GM11168 (cell line): ENCODE data around the gene PREPL.
"Not testable (repeated sequence)": the region's sequence is repeated elsewhere in the genome, so short reads cannot be mapped to it uniquely, and the experiment has no call there.

Source experiments
- in situ Hi-C: fragments of 300-500 bp; cut with MboI; formaldehyde crosslinking; loops from one replicate; pipeline ENCODE4 v1.12.0; 2022; ENCODE audit warnings: low sequenced_read_pairs; ENCODE audit not compliant: unreplicated experiment

The PREPL gene

DNA sequence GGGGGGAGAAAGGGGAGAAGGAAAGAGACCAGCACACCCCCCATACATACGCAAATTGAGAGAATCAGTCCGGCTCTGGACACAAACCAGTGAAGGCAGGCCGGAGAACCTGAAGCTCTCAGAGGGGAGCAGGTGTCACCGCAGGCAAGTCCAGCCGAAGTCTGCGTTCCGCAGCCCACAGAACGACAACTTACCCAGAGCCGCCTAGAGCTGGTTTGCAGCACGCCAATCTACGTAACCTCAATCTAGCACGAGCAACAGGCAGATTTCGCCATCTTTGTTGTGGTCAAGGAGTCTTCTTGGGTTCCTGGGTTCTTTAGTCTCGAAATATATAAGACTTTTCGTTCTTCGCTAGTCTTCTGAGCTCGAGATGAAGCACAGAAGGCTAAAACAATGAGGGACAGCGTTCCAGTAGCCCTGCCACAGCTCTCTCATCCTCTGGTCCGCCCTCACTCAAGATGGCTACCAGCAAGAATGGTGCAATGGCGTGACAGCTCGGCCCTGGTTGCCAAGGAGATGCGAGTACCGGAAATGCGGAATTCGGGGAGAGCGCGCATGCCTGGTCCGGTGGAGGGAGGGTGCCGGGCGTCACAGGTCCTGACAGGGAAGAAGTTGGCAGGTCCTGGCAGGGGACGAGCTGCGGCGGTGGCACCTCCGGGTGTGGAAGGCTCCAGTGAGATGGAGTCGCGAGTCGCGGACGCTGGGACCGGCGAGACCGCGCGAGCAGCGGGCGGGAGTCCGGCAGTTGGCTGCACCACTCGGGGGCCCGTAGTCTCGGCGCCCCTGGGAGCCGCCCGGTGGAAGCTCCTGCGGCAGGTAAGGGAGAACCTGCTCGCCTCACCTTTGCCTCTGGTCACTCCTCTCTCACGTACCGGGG is at the start of gene PREPL, which contains the start of gene CAMKMT:
TSS of gene PREPL (minus strand) at position 165 of the 877 bp plus-strand sequence. CDS start 15,152 bp downstream, outside the sequence.
TSS of gene CAMKMT (plus strand) at position 618 of the 877 bp plus-strand sequence.
- in situ Hi-C loops: no loop called here

GRCh38 chr2:44398243-44398897 is 37.1 kb upstream of the PREPL start:
- in situ Hi-C loops: no loop called here

- in situ Hi-C loops: no loop called here
Observed at GRCh38 chr2:44397447-44398175, 36.3 kb upstream of the PREPL start.

GRCh38 chr2:44392338-44392943 is 31.1 kb upstream of the PREPL start:
- in situ Hi-C loops: no loop called here

- in situ Hi-C loops: no loop called here
Observed at GRCh38 chr2:44389895-44390294, 28.6 kb upstream of the PREPL start.

- in situ Hi-C loops: no loop called here
Observed at GRCh38 chr2:44388877-44389276, 27.6 kb upstream of the PREPL start.

- in situ Hi-C loops: not testable (repeated sequence)
Observed at GRCh38 chr2:44385226-44385625, 23.9 kb upstream of the PREPL start.

DNA sequence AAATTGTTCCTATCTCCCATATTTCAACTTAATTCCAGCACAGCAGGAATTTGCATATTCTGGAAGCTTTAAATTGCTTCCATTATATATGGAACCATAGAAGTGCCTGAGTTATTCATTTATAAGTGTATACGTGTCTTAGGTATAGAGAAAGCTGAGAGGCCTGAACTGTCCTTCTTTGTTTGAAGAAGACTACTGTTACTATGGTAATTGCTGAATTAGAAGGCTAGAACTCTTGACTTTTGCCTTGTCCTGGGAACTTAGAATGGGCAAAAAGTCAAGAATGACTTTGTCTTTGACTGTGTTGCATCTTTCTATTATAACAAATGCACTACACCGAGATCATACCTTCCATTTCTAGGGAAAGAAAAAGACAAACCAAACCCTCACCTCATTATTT is 16.2 kb upstream of the PREPL start:
- in situ Hi-C loops: no loop called here

DNA sequence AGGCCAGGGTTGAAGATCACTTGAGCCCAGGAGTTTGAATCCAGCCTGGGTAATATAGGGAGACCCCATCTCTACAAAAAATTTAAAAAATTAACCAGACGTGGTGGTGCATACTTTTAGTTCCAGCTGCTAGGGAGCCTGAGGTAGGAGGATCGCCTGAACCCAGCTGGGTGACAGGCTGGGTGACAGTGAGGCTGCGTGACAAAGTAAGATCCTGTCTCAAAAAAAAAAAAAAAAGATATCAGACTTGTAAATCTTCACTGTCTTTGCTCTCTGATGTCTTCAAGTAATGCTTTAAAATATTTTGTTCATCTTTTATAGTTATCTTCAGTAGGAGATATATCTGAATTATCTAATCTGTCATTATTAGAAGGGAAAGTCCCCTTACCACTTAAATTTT is 11.0 kb upstream of the PREPL start:
- in situ Hi-C loops: no loop called here

DNA sequence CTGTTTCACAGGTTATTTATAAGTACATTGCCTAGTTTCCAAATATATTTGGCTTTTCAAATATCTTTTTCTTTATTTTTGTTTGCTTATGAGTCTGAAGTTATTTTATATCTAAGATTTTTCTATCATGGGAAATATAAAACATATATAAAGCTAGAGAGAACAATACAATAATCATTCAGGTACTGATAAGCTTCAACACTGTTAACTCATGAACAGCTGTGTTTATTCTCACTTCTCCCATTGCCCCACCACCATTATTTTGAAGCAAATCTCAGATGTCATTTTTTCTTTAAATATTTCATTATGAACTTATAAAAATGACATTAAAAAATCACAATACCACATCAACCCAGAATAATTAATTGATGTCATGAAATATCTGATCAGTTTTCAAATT is 10.2 kb upstream of the PREPL start:
- in situ Hi-C loops: no loop called here

DNA sequence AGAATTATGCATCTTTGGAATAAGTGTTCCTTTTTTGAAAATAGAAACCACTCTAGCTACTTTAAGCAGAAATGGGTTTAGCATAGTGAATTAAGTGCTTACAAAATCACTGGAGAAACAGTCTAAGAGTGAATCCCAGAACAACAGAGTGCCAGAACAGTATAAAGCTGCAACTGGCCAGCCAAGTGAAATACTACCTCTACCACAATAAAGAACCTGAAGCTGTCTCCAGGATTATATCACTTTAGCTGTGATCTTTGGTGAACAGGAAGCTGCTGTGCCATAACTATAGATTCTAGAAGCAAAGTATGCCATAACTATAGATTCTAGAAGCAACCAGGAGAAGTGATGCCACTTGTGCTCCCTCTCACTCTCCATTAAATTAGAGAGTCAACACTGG is 8.1 kb upstream of the PREPL start:
- in situ Hi-C loops: no loop called here

DNA sequence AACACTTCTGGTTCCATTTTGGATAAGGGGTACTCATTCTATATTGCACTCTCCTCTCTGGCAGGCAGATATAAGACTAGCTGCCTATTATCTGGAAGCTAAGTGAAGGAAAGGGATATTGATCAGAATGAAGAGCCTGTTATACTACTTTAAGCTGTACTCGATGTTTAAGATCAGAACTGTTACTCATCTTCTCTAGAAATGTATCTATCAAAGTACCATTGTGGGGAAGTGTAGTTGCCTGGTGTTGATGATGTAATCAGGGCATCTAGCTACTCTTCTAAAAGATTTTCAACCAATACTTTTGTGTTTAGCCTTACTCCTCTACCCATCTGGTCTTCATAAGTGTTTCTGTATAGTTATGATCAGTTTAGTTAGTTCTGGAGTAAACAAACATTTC is 6.3 kb upstream of the PREPL start:
- in situ Hi-C loops: no loop called here

- in situ Hi-C loops: no loop called here
Observed at GRCh38 chr2:44364604-44365003, 3.3 kb upstream of the PREPL start.

DNA sequence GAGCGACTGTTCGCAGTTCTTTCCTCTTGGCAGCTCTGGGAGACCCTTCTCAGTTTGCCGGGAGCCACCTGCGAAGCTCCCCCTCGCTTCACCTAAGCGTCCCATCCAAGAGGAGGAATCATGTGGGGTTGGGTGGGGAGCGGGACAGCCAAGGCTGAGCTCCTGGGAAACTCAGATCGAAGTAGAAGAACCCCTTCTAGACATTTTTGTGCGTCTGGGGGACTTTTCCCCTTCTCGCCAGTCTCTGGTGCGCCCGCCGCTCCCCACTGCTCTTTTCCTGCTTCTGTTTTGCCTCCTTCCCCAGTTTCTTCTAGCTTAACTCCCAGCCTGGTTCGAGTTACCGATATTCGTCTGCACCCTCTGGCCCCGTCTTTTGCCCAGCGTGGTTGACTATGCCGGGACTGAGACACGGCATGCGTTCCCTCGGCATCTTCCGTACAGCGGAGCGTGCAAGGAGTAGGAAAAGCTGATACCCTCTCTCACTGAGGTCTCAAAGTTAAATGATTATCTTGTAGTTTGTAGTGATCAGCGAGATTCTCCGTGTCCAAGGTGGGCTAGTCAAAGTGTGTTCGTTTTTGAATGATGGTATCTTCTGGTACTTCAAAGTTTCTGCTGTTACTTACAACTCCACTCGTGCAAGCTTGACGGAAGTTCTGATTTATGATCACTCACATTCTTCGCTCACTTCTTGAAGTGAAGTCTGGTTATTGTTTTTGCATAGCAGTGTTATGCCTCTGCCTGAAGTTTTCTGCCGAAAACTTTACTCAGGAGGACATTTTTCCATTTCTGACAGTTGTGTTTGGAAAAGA is 1.1 kb upstream of the PREPL start:
- in situ Hi-C loops: no loop called here

GRCh38 chr2:44360749-44361329 is 455 bp downstream of the PREPL start:
- in situ Hi-C loops: no loop called here

- in situ Hi-C loops: no loop called here
Observed at GRCh38 chr2:44358503-44358902, 2.8 kb downstream of the PREPL start.

GRCh38 chr2:44354761-44355160 is 6.5 kb downstream of the PREPL start:
- in situ Hi-C loops: no loop called here

DNA sequence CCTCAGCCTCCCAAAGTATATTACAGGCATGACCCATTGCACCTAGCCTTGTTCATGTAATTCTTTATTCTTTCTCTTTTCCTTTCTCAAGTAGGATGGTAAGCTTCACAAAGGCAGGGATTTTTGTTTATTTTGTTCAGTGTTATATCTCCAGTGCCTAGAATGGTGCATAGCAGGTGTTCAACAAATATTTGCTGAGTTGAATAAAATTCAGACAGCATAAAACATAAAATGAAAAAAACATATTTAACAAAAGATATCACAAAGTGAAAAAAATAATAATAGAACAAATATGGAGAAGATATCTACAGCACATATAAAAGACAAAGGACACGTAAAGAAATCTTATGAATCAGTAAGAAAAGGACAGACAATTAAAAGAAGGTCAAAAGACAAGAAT is 8.8 kb downstream of the PREPL start:
- in situ Hi-C loops: no loop called here

GRCh38 chr2:44351676-44352075 is 9.6 kb downstream of the PREPL start:
- in situ Hi-C loops: no loop called here
